SU-DHL-6 (cell line): ENCODE measurements around the gene SH3PXD2A.

ENCODE experiments used
- CTCF ChIP-seq: fragments of 200-600 bp; sonication (generic); IDR thresholded peaks from one replicate; pipeline ENCODE4 v1.5.1; 2017; ENCODE audit warnings: antibody characterized with exemption, mild to moderate bottlenecking, low read length, moderate library complexity; ENCODE audit not compliant: insufficient read depth, poor library complexity, severe bottlenecking
- EZH2phosphoT487 ChIP-seq: fragments of 200-600 bp; sonication (generic), shearing (Covaris generic); conservative IDR thresholded peaks from 2 replicates; pipeline ENCODE4 v1.6.1; 2018; ENCODE audit warnings: mild to moderate bottlenecking, antibody characterized with exemption, low read length, moderate library complexity, mixed read lengths

- TF ChIP-seq CTCF (no peak), EZH2phosphoT487 (no peak)
Measured at GRCh38 chr10:103838070-103838395, 17.3 kb downstream of the SH3PXD2A start.
